ENCODE results near the gene NACAD.

Gene NACAD

GRCh38 chr7:45126201-45126600, 37.4 kb upstream of the NACAD start:
- TF ChIP-seq CTCF (IDR thresholded peaks at IDR 0.05; ENCODE audit: borderline replicate concordance, extremely low read depth, low read length, poor library complexity, severe bottlenecking): no peak
- TF ChIP-seq EZH2 (IDR thresholded peaks at IDR 0.05; ENCODE audit: borderline replicate concordance, low read depth, low read length, severe bottlenecking): no peak
- Histone ChIP-seq H3K4me2 (ENCODE audit: insufficient read depth, low read length) (no peak overlapping the region), H3K36me3 (ENCODE audit: insufficient read depth, low read length) (no peaks in the 10 kb centered on the region), H3K4me1 (ENCODE audit: insufficient read depth, low read length) (no peaks in the 10 kb centered on the region), H3K9me3 (ENCODE audit: insufficient read depth, low read length, severe bottlenecking) (no peaks in the 10 kb centered on the region), H3K27me3 (ENCODE audit: insufficient read depth, low read length, poor library complexity) (peaks cover 3% of the 10 kb centered on the region), H3K9ac (ENCODE audit: low read depth, low read length) (no peak overlapping the region), H2AFZ (ENCODE audit: low read depth, low read length) (no peak overlapping the region), H3K79me2 (ENCODE audit: insufficient read depth, low read length) (no peaks in the 10 kb centered on the region), H3K4me3 (ENCODE audit: low read depth in 1 of 2, low read length in 2 of 2) (no peak overlapping the region), H4K20me1 (ENCODE audit: insufficient read depth, low read length) (no peaks in the 10 kb centered on the region), H3K27ac (ENCODE audit: low read length) (no peak overlapping the region)
- DNase-seq: no peak
- no peak for ATAC-seq (ENCODE audit: insufficient read depth, low read depth)

- H3K36me3 ChIP-seq (ENCODE audit: insufficient read depth, low read length): no peaks in the 10 kb centered on the region
- no peak overlapping the region for H3K27ac ChIP-seq (ENCODE audit: low read length)
- no peak overlapping the region for H3K9ac ChIP-seq (ENCODE audit: low read depth, low read length)
- H4K20me1 ChIP-seq (ENCODE audit: insufficient read depth, low read length): no peaks in the 10 kb centered on the region
- H3K27me3 ChIP-seq (ENCODE audit: insufficient read depth, low read length, poor library complexity): peaks cover 3% of the 10 kb centered on the region
- no peak overlapping the region for H3K4me3 ChIP-seq (ENCODE audit: low read depth in 1 of 2, low read length in 2 of 2)
- no peaks in the 10 kb centered on the region for H3K4me1 ChIP-seq (ENCODE audit: insufficient read depth, low read length)
- ATAC-seq (ENCODE audit: insufficient read depth, low read depth) (no peak), DNase-seq (no peak)
- no peak for TF ChIP-seq EZH2 (IDR thresholded peaks at IDR 0.05; ENCODE audit: borderline replicate concordance, low read depth, low read length, severe bottlenecking)
- TF ChIP-seq CTCF (IDR thresholded peaks at IDR 0.05; ENCODE audit: borderline replicate concordance, extremely low read depth, low read length, poor library complexity, severe bottlenecking): no peak
- H3K4me2 ChIP-seq (ENCODE audit: insufficient read depth, low read length): no peak overlapping the region
- H3K79me2 ChIP-seq (ENCODE audit: insufficient read depth, low read length): no peaks in the 10 kb centered on the region
- no peak overlapping the region for H2AFZ ChIP-seq (ENCODE audit: low read depth, low read length)
- no peaks in the 10 kb centered on the region for H3K9me3 ChIP-seq (ENCODE audit: insufficient read depth, low read length, severe bottlenecking)
Observed at GRCh38 chr7:45125193-45125904, 36.6 kb upstream of the NACAD start.

GRCh38 chr7:45123913-45124710, 35.3 kb upstream of the NACAD start:
- Histone ChIP-seq H3K4me1 (ENCODE audit: insufficient read depth, low read length) (no peaks in the 10 kb centered on the region), H3K9ac (ENCODE audit: low read depth, low read length) (no peak overlapping the region)
- DNase-seq: no peak

More at GRCh38 chr7:45123913-45124710, 35.3 kb upstream of the NACAD start:
- Histone ChIP-seq H3K79me2 (ENCODE audit: insufficient read depth, low read length) (no peaks in the 10 kb centered on the region), H3K9me3 (ENCODE audit: insufficient read depth, low read length, severe bottlenecking) (no peaks in the 10 kb centered on the region), H3K27ac (ENCODE audit: low read length) (no peak overlapping the region), H3K4me2 (ENCODE audit: insufficient read depth, low read length) (no peak overlapping the region), H3K27me3 (ENCODE audit: insufficient read depth, low read length, poor library complexity) (peaks cover 3% of the 10 kb centered on the region), H2AFZ (ENCODE audit: low read depth, low read length) (no peak overlapping the region), H3K4me3 (ENCODE audit: low read depth in 1 of 2, low read length in 2 of 2) (no peak overlapping the region), H3K36me3 (ENCODE audit: insufficient read depth, low read length) (no peaks in the 10 kb centered on the region), H4K20me1 (ENCODE audit: insufficient read depth, low read length) (no peaks in the 10 kb centered on the region)
- ATAC-seq (ENCODE audit: insufficient read depth, low read depth): no peak
- TF ChIP-seq CTCF (IDR thresholded peaks at IDR 0.05; ENCODE audit: borderline replicate concordance, extremely low read depth, low read length, poor library complexity, severe bottlenecking): no peak
- TF ChIP-seq EZH2 (IDR thresholded peaks at IDR 0.05; ENCODE audit: borderline replicate concordance, low read depth, low read length, severe bottlenecking): no peak
